Epithelial cell of esophagus (primary cell): ENCODE data around the gene PTRH1.

Experiments
- DNase-seq: peaks from one replicate; pipeline ENCODE4 v3.0.0; 2010; ENCODE audit warnings: low read depth
- H3K4me3 ChIP-seq: 2 replicates; pipeline ENCODE4 v1.5.1; 2011; ENCODE audit warnings: mild to moderate bottlenecking, low read length, control low read depth
- TF ChIP-seq, protein P1 (sequence below): IDR thresholded peaks from 2 replicates; pipeline ENCODE4 v1.5.1; 2011; ENCODE audit warnings: low read depth, mild to moderate bottlenecking, low read length, control low read depth, inconsistent platforms; ENCODE audit not compliant: insufficient read depth; ENCODE audit errors: missing control alignments

Gene PTRH1

DNA sequence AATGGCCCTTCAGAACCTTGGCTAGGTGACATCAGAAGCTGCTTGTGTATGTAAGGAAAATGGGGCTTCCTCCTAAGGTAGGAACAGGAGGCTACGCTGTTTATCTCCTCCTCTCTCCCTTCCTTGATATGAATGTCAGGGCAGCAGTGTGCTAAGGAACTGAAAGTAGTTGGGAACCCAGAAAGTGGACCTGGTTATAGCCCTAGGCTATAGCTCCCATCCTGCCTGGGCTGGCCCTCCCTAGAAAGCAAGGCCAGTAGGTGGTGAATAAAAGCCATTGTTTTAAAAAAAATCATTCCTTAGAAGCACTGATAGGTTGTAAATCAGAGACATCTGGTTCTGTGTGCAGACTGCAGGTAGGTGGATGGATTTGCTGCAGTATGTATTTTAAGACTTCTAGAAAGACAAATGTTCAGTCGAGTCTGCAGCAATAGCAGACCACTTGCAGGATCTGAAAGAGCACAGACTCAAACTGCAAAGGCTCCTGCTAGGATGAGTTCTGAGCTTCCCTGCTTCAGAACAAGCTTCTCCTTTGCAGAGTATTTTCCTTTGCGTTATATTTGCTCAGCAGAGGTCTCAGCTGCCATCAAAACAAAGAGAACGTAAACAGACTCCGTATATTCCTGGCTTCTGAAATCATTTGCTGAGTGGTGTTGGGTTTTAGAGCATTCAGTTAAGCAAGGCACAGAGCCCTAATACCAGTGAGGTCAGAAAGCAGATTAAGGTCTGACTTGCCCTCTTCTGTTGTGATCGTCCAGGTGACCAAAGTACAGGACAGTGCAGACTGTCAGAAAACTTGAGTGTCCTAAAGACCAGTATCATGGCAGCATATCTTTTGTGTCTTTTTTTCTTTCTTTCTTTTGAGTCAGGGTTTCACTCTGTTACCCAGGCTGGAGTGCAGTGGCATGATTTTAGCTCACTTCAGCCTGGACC, 28.7 kb downstream of the PTRH1 start:
- no peak overlapping the region for H3K4me3 ChIP-seq
- TF ChIP-seq, protein P1, sequence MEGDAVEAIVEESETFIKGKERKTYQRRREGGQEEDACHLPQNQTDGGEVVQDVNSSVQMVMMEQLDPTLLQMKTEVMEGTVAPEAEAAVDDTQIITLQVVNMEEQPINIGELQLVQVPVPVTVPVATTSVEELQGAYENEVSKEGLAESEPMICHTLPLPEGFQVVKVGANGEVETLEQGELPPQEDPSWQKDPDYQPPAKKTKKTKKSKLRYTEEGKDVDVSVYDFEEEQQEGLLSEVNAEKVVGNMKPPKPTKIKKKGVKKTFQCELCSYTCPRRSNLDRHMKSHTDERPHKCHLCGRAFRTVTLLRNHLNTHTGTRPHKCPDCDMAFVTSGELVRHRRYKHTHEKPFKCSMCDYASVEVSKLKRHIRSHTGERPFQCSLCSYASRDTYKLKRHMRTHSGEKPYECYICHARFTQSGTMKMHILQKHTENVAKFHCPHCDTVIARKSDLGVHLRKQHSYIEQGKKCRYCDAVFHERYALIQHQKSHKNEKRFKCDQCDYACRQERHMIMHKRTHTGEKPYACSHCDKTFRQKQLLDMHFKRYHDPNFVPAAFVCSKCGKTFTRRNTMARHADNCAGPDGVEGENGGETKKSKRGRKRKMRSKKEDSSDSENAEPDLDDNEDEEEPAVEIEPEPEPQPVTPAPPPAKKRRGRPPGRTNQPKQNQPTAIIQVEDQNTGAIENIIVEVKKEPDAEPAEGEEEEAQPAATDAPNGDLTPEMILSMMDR, result no peak
- DNase-seq, result no peak

DNA sequence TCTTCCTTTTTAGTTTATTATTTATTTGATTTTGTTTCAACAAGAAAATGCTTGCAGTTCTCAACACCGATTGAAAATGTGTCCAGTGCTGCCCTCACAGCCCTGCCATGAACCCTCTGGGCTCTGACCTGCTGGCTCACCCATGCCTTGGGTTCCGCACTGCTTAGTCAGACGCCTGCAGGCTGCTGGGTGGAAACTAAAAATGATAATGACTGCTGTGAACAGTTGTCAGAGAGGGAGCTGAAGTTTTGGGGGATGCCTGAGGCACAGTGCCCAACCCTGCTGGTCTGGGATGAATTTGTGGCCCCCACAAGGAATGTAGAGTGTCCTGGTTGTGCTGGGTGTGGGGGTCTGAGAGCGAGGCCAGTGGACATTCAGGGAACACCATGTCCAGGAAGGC, 30.9 kb downstream of the PTRH1 start:
- TF ChIP-seq, protein P1, result no peak
- peak; percentile 31 for DNase-seq
- H3K4me3 ChIP-seq, result no peak overlapping the region

GRCh38 chr9:127683723-127684122, 31.7 kb downstream of the PTRH1 start:
- TF ChIP-seq, protein P1, result no peak
- no peak for DNase-seq
- H3K4me3 ChIP-seq, result no peak overlapping the region

DNA sequence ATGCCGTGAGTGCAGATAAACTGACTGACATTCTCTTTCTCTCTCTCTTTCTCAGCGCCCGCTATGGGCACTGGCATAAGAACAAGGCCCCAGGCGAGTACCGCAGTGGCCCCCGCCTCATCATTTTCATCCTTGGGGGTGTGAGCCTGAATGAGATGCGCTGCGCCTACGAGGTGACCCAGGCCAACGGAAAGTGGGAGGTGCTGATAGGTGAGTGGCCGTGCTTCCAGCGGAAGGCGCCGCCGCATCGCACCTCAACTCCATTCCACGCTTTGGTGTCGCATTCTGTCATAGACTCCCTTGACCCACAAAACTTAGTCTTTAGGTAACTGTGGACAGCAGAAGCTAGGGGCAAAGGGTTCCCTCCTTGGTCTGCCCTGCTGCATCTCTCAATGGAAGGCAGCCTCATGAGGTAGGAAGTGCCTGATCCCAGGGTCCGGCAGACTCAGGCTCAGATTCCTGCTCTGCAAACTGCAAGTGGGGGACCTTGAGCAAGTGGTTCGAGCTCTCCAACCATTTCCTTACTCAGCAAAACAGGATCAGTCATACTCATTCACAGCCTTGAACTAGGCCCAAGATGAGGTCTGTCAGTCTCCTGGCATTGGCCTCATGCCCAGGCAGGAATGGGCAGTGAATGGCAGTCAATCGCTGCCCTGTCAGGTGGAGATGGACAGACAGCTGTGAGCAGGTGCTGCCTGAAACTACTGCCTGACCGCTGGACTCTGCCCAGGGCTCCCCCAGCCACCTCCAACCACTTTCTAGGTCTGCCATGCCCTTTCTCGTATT, 32.9 kb downstream of the PTRH1 start:
- TF ChIP-seq, protein P1, result no peak
- no peak for DNase-seq
- no peak overlapping the region for H3K4me3 ChIP-seq

GRCh38 chr9:127680846-127681245, 34.6 kb downstream of the PTRH1 start:
- no peak overlapping the region for H3K4me3 ChIP-seq
- TF ChIP-seq, protein P1, result no peak
- no peak for DNase-seq

DNA sequence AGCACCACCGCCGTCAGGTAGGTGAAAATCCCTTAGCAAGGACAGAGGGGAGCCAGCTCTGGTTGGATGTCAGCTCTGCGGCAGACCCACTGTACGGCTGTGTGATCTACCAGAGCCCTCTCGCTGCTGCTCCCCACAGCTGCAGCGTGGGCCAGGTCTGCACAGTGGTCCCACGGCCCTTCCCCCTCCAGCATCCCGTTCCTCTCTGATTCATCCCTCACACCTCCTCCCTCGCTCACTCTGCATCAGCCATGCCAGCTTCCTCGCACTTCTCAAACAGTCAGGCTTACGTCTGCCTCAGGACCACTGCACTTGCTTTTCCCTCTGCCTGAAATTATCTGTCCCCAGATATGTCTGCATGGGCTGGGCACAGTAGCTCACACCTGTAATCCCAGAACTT, 35.2 kb downstream of the PTRH1 start:
- TF ChIP-seq, protein P1, result no peak
- H3K4me3 ChIP-seq, result no peak overlapping the region
- no peak for DNase-seq
